GM21619 (cell line): ENCODE results near the gene DHX38.
A peak's percentile ranks its signal among the peaks of the same experiment; 100 is the strongest.

Experiments used
- ATAC-seq: cut with Tn5 transposase; IDR thresholded peaks from one replicate; pipeline ENCODE4 v1.9.1; 2021; ENCODE audit not compliant: unreplicated experiment

The DHX38 gene

GRCh38 chr16:72120026-72120425 lies 26.4 kb downstream of the DHX38 start:
- ATAC-seq = no peak

- no peak for ATAC-seq
These were observed 28.7 kb downstream of the DHX38 start for GRCh38 chr16:72122308-72122707.

GRCh38 chr16:72122916-72123315 lies 29.3 kb downstream of the DHX38 start:
- ATAC-seq = no peak

GRCh38 chr16:72123426-72123825 lies 29.8 kb downstream of the DHX38 start:
- ATAC-seq = no peak

- no peak for ATAC-seq
These were observed 30.5 kb downstream of the DHX38 start for GRCh38 chr16:72124148-72124547.

- peak; percentile 69 for ATAC-seq
These were observed 31.4 kb downstream of the DHX38 start for GRCh38 chr16:72124761-72125634.

- no peak for ATAC-seq
These were observed 32.2 kb downstream of the DHX38 start for GRCh38 chr16:72125635-72126428.

GRCh38 chr16:72126429-72126765 lies 32.8 kb downstream of the DHX38 start:
- ATAC-seq = no peak

GRCh38 chr16:72128701-72129100 lies 35.1 kb downstream of the DHX38 start:
- ATAC-seq = no peak

GRCh38 chr16:72129976-72130656 lies 36.5 kb downstream of the DHX38 start:
- ATAC-seq = no peak

- no peak for ATAC-seq
These were observed 37.4 kb downstream of the DHX38 start for GRCh38 chr16:72131036-72131435.

GRCh38 chr16:72132726-72133125 lies 39.1 kb downstream of the DHX38 start:
- ATAC-seq = no peak

GRCh38 chr16:72134507-72134906 lies 40.9 kb downstream of the DHX38 start:
- ATAC-seq = no peak

- no peak for ATAC-seq
These were observed 43.9 kb downstream of the DHX38 start for GRCh38 chr16:72137380-72138063.

- ATAC-seq = no peak
These were observed 44.5 kb downstream of the DHX38 start for GRCh38 chr16:72138064-72138572.

- ATAC-seq = no peak
These were observed 46.3 kb downstream of the DHX38 start for GRCh38 chr16:72139908-72140307.

- ATAC-seq = no peak
These were observed 48.8 kb downstream of the DHX38 start for GRCh38 chr16:72142476-72142875.

GRCh38 chr16:72149676-72150464 lies 56.2 kb downstream of the DHX38 start:
- ATAC-seq = no peak

GRCh38 chr16:72159386-72159785 lies 65.7 kb downstream of the DHX38 start:
- ATAC-seq = no peak

- no peak for ATAC-seq
These were observed 66.2 kb downstream of the DHX38 start for GRCh38 chr16:72159801-72160200.
